Liver (tissue), 9 donors: Measurements from ENCODE around the gene KIF4B. TPM values are rescaled to one million over a fixed set of nuclear protein-coding genes. Genes with fewer than 3 reads are reported as not detected.
"Not testable (repeated sequence)": the region's sequence is repeated elsewhere in the genome, so short reads cannot be mapped to it uniquely, and the experiment has no call there.

ENCODE experiments used
- DNase-seq: peaks from one replicate; pipeline ENCODE4 v3.0.0-alpha.2; 2017; ENCODE audit warnings: low spot score
- H3K27ac ChIP-seq, 2 donors: one replicate each; pipeline ENCODE4 v1.7.0; 2013; ENCODE audit warnings: inconsistent platforms in 2 of 2, low read length in 2 of 2, control low read depth in 1 of 2, low read depth in 1 of 2, mild to moderate bottlenecking in 1 of 2
- H3K27me3 ChIP-seq, 4 donors: one replicate each; pipeline versions ENCODE4 v1.6.1 to v1.7.0; 2013; ENCODE audit warnings: low read length in 3 of 4, inconsistent platforms in 1 of 4, mild to moderate bottlenecking in 1 of 4, moderate library complexity in 1 of 4; ENCODE audit not compliant: control insufficient read depth in 4 of 4, insufficient read depth in 4 of 4
- H3K36me3 ChIP-seq, 4 donors: one replicate each; pipeline versions ENCODE4 v1.6.1 to v1.7.0; 2013; ENCODE audit warnings: low read length in 3 of 4, mild to moderate bottlenecking in 3 of 4, low read depth in 1 of 4, moderate library complexity in 1 of 4; ENCODE audit not compliant: control insufficient read depth in 4 of 4, insufficient read depth in 3 of 4
- H3K4me1 ChIP-seq, 4 donors: one replicate each; pipeline versions ENCODE4 v1.6.1 to v1.7.0; 2013; ENCODE audit warnings: low read length in 3 of 4, mild to moderate bottlenecking in 3 of 4, moderate library complexity in 1 of 4; ENCODE audit not compliant: control insufficient read depth in 4 of 4, insufficient read depth in 4 of 4
- H3K4me3 ChIP-seq, 3 donors: one replicate each; pipeline versions ENCODE4 v1.6.1 to v1.7.0; 2013; ENCODE audit warnings: low read length in 3 of 3, control low read depth in 1 of 3, low read depth in 1 of 3, mild to moderate bottlenecking in 1 of 3
- H3K9ac ChIP-seq, 2 donors: one replicate each; pipeline ENCODE4 v1.7.0; 2013; ENCODE audit warnings: low read length in 2 of 2, mild to moderate bottlenecking in 2 of 2, moderate library complexity in 2 of 2, control low read depth in 1 of 2, low read depth in 1 of 2
- H3K9me3 ChIP-seq, 4 donors: one replicate each; pipeline versions ENCODE4 v1.6.1 to v1.7.0; 2013; ENCODE audit warnings: low read length in 3 of 4; ENCODE audit not compliant: control insufficient read depth in 4 of 4
- CTCF ChIP-seq: fragments of 150-350 bp; IDR thresholded peaks from 2 replicates; pipeline ENCODE4 v1.5.1; 2017; ENCODE audit warnings: improper control_type of control experiment, low read depth, low read length; ENCODE audit not compliant: missing input control
- FOXA2 ChIP-seq: IDR thresholded peaks from 2 replicates; pipeline ENCODE4 v1.6.1; 2016; ENCODE audit warnings: antibody characterized with exemption
- GABPA ChIP-seq, 2 donors: IDR thresholded peaks in 1 of 2; conservative IDR thresholded peaks in 1 of 2; 2 replicates each; pipeline ENCODE4 v1.6.1; 2016; ENCODE audit warnings: antibody characterized with exemption in 2 of 2, mild to moderate bottlenecking in 1 of 2, moderate library complexity in 1 of 2
- HNF4A ChIP-seq, 2 donors: conservative IDR thresholded peaks; 2 replicates each; pipeline ENCODE4 v1.6.1; 2016; ENCODE audit warnings: antibody characterized with exemption in 2 of 2, mild to moderate bottlenecking in 2 of 2
- HNF4G ChIP-seq: IDR thresholded peaks from 2 replicates; pipeline ENCODE4 v1.6.1; 2016; ENCODE audit warnings: antibody characterized with exemption
- MAX ChIP-seq: IDR thresholded peaks from 2 replicates; pipeline ENCODE4 v1.6.1; 2016; ENCODE audit warnings: antibody characterized with exemption
- NR2F2 ChIP-seq: IDR thresholded peaks from 2 replicates; pipeline ENCODE4 v1.6.1; 2016; ENCODE audit warnings: antibody characterized with exemption
- RAD21 ChIP-seq, 2 donors: IDR thresholded peaks; 2 replicates each; pipeline ENCODE4 v1.6.1; 2016; ENCODE audit warnings: antibody characterized with exemption in 2 of 2, mild to moderate bottlenecking in 2 of 2
- RXRA ChIP-seq, 2 donors: IDR thresholded peaks; 2 replicates each; pipeline ENCODE4 v1.6.1; 2017 to 2018; ENCODE audit warnings: antibody characterized with exemption in 2 of 2, mild to moderate bottlenecking in 1 of 2
- SP1 ChIP-seq: IDR thresholded peaks from 2 replicates; pipeline ENCODE4 v1.6.1; 2018; ENCODE audit warnings: antibody characterized with exemption, mild to moderate bottlenecking
- TAF1 ChIP-seq: conservative IDR thresholded peaks from 2 replicates; pipeline ENCODE4 v1.6.1; 2016; ENCODE audit warnings: antibody characterized with exemption, mild to moderate bottlenecking
- WGBS: extraction: QIAGEN DNeasy Blood & Tissue Kit; methylation state at CpG from one replicate; pipeline ENCODE4 v1.1.7; 2013; 5-methylcytosine and 5-hydroxymethylcytosine counted together
- polyA plus RNA-seq, 2 donors: library from polyadenylated mRNA; stranded (reverse) in 1 of 2; unstranded in 1 of 2; fragments of 200-250 nt in 1 of 2; fragments of >200 nt in 1 of 2; fragmentation: Nextera tagmentation in 1 of 2; extraction: Ambion mirVana in 1 of 2; gene quantifications; one replicate each; pipeline versions ENCODE4 v1.2.1 to v1.2.3, GENCODE V29; 2013 to 2015
- total RNA-seq, 2 donors: library from RNA; depleted of rRNA; stranded (reverse); fragments of >200 nt; gene quantifications; one replicate each; pipeline ENCODE4 v1.2.3, GENCODE V29; 2014
- donor health status: healthy.
- donor health status: healthy.
- donor health status: healthy.
- donor health status: healthy.
- donor health status: healthy.

KIF4B gene
- total and polyA plus RNA-seq, 4 donors = 0.05 to 0.17 TPM; not detected in 2

GRCh38 chr5:155027993-155028629 lies 14.6 kb downstream of the KIF4B start:
- Histone ChIP-seq H3K9ac (no peak overlapping the region), H3K4me1 (no peaks in the 10 kb centered on the region), H3K27ac (no peak overlapping the region), H3K4me3 (no peak overlapping the region), H3K9me3 (no peaks in the 10 kb centered on the region), H3K36me3 (no peaks in the 10 kb centered on the region), H3K27me3 (no peaks in the 10 kb centered on the region)
- WGBS = 26% methylated on average over 1 of the region's 1 CpG
- no peak for DNase-seq
- TF ChIP-seq CTCF = peak; percentile 8
- TF ChIP-seq RAD21 (IDR thresholded peaks at IDR 0.05) = peak; percentile 36 to 46
- TF ChIP-seq HNF4G = no peak

GRCh38 chr5:155029240-155029639 lies 15.7 kb downstream of the KIF4B start:
- Histone ChIP-seq H3K36me3 (no peaks in the 10 kb centered on the region), H3K27me3 (no peaks in the 10 kb centered on the region), H3K4me3 (no peak overlapping the region), H3K27ac (no peak overlapping the region), H3K9ac (no peak overlapping the region), H3K4me1 (no peaks in the 10 kb centered on the region), H3K9me3 (no peaks in the 10 kb centered on the region)
- DNase-seq = no peak
- TF ChIP-seq NR2F2 = no peak
- WGBS = 77% methylated on average over 1 of the region's 1 CpG

- not testable (repeated sequence) for H3K36me3 ChIP-seq, H3K4me1 ChIP-seq, H3K9ac ChIP-seq, H3K27ac ChIP-seq, H3K27me3 ChIP-seq, H3K9me3 ChIP-seq, H3K4me3 ChIP-seq, DNase-seq
- WGBS = 78% methylated on average over 1 of the region's 1 CpG
Observed at GRCh38 chr5:155034145-155034744, 20.7 kb downstream of the KIF4B start.

- WGBS = 15% methylated on average over 2 of the region's 2 CpGs
Observed at GRCh38 chr5:155035087-155035486, 21.5 kb downstream of the KIF4B start.

DNA sequence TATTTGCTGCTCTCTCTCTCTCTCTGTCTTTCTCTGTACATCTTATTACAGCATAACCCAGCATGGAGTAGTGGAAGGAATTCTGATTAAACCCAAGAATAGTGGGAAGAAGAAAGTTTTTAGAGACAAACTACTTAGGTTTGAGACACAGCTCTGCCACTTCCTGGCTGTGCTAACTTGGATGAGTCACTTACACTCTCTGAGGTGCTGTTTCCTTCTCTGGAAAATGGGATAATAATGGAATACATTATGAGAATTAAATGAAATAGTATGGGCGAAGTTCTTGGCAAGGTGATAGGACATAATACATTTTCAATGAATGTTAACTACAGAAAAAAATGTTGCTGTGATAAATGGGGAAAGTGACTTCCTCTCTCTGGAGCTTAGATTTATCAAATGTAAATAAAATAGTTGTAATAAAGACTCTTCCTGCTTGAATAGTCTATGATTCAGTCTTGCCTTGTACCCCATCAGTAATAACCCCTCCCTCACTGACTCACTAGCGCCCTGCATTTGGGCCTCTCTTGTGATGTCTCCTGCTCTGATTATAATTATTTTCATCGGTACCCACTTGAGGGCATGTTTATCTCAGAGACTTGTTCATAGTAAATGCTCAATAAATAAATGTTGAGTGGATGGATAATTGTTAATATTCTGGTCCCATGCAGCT lies 27.6 kb downstream of the KIF4B start:
- H3K4me1 ChIP-seq = no peaks in the 10 kb centered on the region
- TF ChIP-seq RXRA (IDR thresholded peaks at IDR 0.05) = no peak
- TF ChIP-seq CTCF = no peak
- no peak for TF ChIP-seq SP1
- TF ChIP-seq GABPA (IDR thresholded peaks at IDR 0.05 in 1 of 2, conservative IDR thresholded peaks at IDR 0.05 in 1 of 2) = no peak
- TF ChIP-seq FOXA2 = no peak
- no peak for TF ChIP-seq TAF1
- no peak for TF ChIP-seq MAX
- TF ChIP-seq HNF4A (conservative IDR thresholded peaks at IDR 0.05) = no peak

More at GRCh38 chr5:155035087-155035486, 21.5 kb downstream of the KIF4B start:
- not testable (repeated sequence) for H3K4me1 ChIP-seq, DNase-seq, H3K36me3 ChIP-seq, H3K27ac ChIP-seq, H3K27me3 ChIP-seq, H3K9ac ChIP-seq, H3K4me3 ChIP-seq, H3K9me3 ChIP-seq

More for the DNA sequence above, 27.6 kb downstream of the KIF4B start:
- no peak overlapping the region for H3K4me3 ChIP-seq
- no peak overlapping the region for H3K9ac ChIP-seq
- H3K27ac ChIP-seq = no peak overlapping the region
- H3K36me3 ChIP-seq = no peaks in the 10 kb centered on the region
- no peaks in the 10 kb centered on the region for H3K9me3 ChIP-seq
- no peak for DNase-seq
- 87% methylated on average over 3 of the region's 3 CpGs for WGBS
- H3K27me3 ChIP-seq = no peaks in the 10 kb centered on the region
